Smooth muscle cell (in vitro differentiated cells): ENCODE measurements around the gene DCTN3. TPM values are rescaled to one million over a fixed set of nuclear protein-coding genes. Genes with fewer than 3 reads are reported as not detected.

Experiments used
- DNase-seq: peaks from one replicate; lab custom pipeline; 2025; ENCODE audit not compliant: unreplicated experiment; lab: John Stamatoyannopoulos, UW
- H2AFZ ChIP-seq: fragments of 200-600 bp; sonication (generic); 2 replicates; pipeline ENCODE4 v1.6.0; 2016; ENCODE audit warnings: antibody characterized with exemption, low read depth, mild to moderate bottlenecking
- H3F3A ChIP-seq: fragments of 200-600 bp; sonication (generic); 2 replicates; pipeline ENCODE4 v1.6.0; 2017; ENCODE audit warnings: antibody characterized with exemption, low read depth
- H3K27ac ChIP-seq: fragments of 200-600 bp; sonication (generic); 2 replicates; pipeline ENCODE4 v1.5.1; 2016; ENCODE audit warnings: low read depth, mild to moderate bottlenecking
- H3K27me3 ChIP-seq: fragments of 200-600 bp; sonication (generic); 2 replicates; pipeline ENCODE4 v1.6.1; 2016; ENCODE audit warnings: low read depth, mild to moderate bottlenecking
- H3K36me3 ChIP-seq: fragments of 200-600 bp; sonication (generic); 2 replicates; pipeline ENCODE4 v1.5.1; 2016; ENCODE audit warnings: low read depth
- H3K4me1 ChIP-seq: fragments of 200-600 bp; sonication (generic); 2 replicates; pipeline ENCODE4 v1.5.1; 2016; ENCODE audit warnings: low read depth
- H3K4me2 ChIP-seq: fragments of 200-600 bp; sonication (generic); 2 replicates; pipeline ENCODE4 v1.6.0; 2016; ENCODE audit warnings: mild to moderate bottlenecking
- H3K4me3 ChIP-seq: fragments of 200-600 bp; sonication (generic); 2 replicates; pipeline ENCODE4 v1.5.1; 2016; ENCODE audit warnings: mild to moderate bottlenecking
- H3K79me2 ChIP-seq: fragments of 200-600 bp; sonication (generic); 2 replicates; pipeline ENCODE4 v1.6.0; 2016; ENCODE audit warnings: low read depth, mild to moderate bottlenecking
- H3K9ac ChIP-seq: fragments of 200-600 bp; sonication (generic); 2 replicates; pipeline ENCODE4 v1.6.0; 2016; ENCODE audit warnings: low read depth
- H3K9me3 ChIP-seq: fragments of 200-600 bp; sonication (generic); replicated peaks from 2 replicates; pipeline ENCODE4 v1.5.1; 2016; ENCODE audit warnings: low read depth
- H4K20me1 ChIP-seq: fragments of 200-600 bp; sonication (generic); 2 replicates; pipeline ENCODE4 v1.6.0; 2016; ENCODE audit warnings: low read depth
- CTCF ChIP-seq: fragments of 200-600 bp; sonication (generic); IDR thresholded peaks from 2 replicates; pipeline ENCODE4 v1.5.1; 2017; ENCODE audit warnings: borderline replicate concordance, mild to moderate bottlenecking, antibody characterized with exemption; ENCODE audit not compliant: insufficient read depth, poor library complexity, severe bottlenecking
- WGBS: methylation state at CpG from one replicate; pipeline ENCODE4 v1.1.7; 2016; ENCODE audit warnings: low lambda C conversion rate; 5-methylcytosine and 5-hydroxymethylcytosine counted together
- polyA plus RNA-seq: library from polyadenylated mRNA; unstranded; fragments of >200 nt; fragmentation: Nextera tagmentation; extraction: Ambion mirVana; gene quantifications from 2 replicates; pipeline ENCODE4 v1.2.1, GENCODE V29; 2016
- small RNA-seq: library from RNA; depleted of rRNA; stranded (forward); fragments of <200 nt; gene quantifications from one replicate; pipeline ENCODE3, GENCODE V24; 2014
- total RNA-seq: library from RNA; depleted of rRNA; stranded (reverse); fragments of >200 nt; gene quantifications from 2 replicates; pipeline ENCODE4 v1.2.3, GENCODE V29; 2014

The DCTN3 gene
- total and polyA plus RNA-seq, 2 experiments from 2014 or later = 87.6 to 142 TPM

- H3K27ac ChIP-seq = no peak overlapping the region
- H3K4me3 ChIP-seq = no peak overlapping the region
- no peaks in the 10 kb centered on the region for H3K9me3 ChIP-seq
- TF ChIP-seq CTCF = no peak
- no peaks in the 10 kb centered on the region for H3K79me2 ChIP-seq
- no peak overlapping the region for H3K4me2 ChIP-seq
- 82% methylated on average over 8 of the region's 8 CpGs for WGBS
- H3F3A ChIP-seq = no peaks in the 10 kb centered on the region
- DNase-seq = no peak
- peaks cover 2% of the 10 kb centered on the region for H4K20me1 ChIP-seq
- no peaks in the 10 kb centered on the region for H3K36me3 ChIP-seq
- peaks cover 41% of the 10 kb centered on the region for H3K4me1 ChIP-seq
- no peak overlapping the region for H2AFZ ChIP-seq
- H3K9ac ChIP-seq = no peak overlapping the region
- H3K27me3 ChIP-seq = no peaks in the 10 kb centered on the region
These were observed 54.4 kb downstream of the DCTN3 start for GRCh38 chr9:34565856-34566255.

- no peaks in the 10 kb centered on the region for H4K20me1 ChIP-seq
- H3K27me3 ChIP-seq = no peaks in the 10 kb centered on the region
- H3K9me3 ChIP-seq = no peaks in the 10 kb centered on the region
- H3F3A ChIP-seq = peaks cover 9% of the 10 kb centered on the region
- H2AFZ ChIP-seq = no peak overlapping the region
- no peak overlapping the region for H3K4me3 ChIP-seq
- H3K79me2 ChIP-seq = no peaks in the 10 kb centered on the region
- no peak overlapping the region for H3K9ac ChIP-seq
- no peak for DNase-seq
- peaks cover 44% of the 10 kb centered on the region for H3K4me1 ChIP-seq
- TF ChIP-seq CTCF = no peak
- H3K36me3 ChIP-seq = no peaks in the 10 kb centered on the region
- no peak overlapping the region for H3K4me2 ChIP-seq
- WGBS = 94% methylated on average over 16 of the region's 16 CpGs
- H3K27ac ChIP-seq = no peak overlapping the region
These were observed 55.7 kb downstream of the DCTN3 start for GRCh38 chr9:34564617-34565016.

Small RNA genes lying within 50 kb of the gene (small RNA-seq; reads per million reads assigned to genes)
- gene CCL27 = not detected

Other genes starting within 250 kb of the DCTN3 start
- 5.2 and 5.6 TPM in 2 replicates for gene MYORG, start 243.6 kb downstream of the DCTN3 start, total RNA-seq
- gene MYORG, start 243.6 kb downstream of the DCTN3 start, polyA plus RNA-seq = 4.2 and 6.3 TPM in 2 replicates
- 13.3 and 21.0 TPM in 2 replicates for gene FAM219A, start 161.9 kb downstream of the DCTN3 start, total RNA-seq
- gene FAM219A, start 161.9 kb downstream of the DCTN3 start, polyA plus RNA-seq = 29.4 and 29.5 TPM in 2 replicates
- 0.13 TPM in 1 of 2 replicates, not detected in the other for gene DNAI1, start 161.7 kb downstream of the DCTN3 start, total RNA-seq
- gene DNAI1, start 161.7 kb downstream of the DCTN3 start, polyA plus RNA-seq = 0.31 TPM in 1 of 2 replicates, not detected in the other
- not detected in 2 replicates for gene ENHO, start 97.5 kb downstream of the DCTN3 start, total RNA-seq
- 0.97 and 1.7 TPM in 2 replicates for gene ENHO, start 97.5 kb downstream of the DCTN3 start, polyA plus RNA-seq
- gene CNTFR, start 30.8 kb downstream of the DCTN3 start, total RNA-seq = 4.3 and 8.6 TPM in 2 replicates
- 16.4 and 17.8 TPM in 2 replicates for gene CNTFR, start 30.8 kb downstream of the DCTN3 start, polyA plus RNA-seq
- 10.9 and 11.3 TPM in 2 replicates for gene RPP25L, start 8.4 kb downstream of the DCTN3 start, total RNA-seq
- 20.9 and 27.5 TPM in 2 replicates for gene RPP25L, start 8.4 kb downstream of the DCTN3 start, polyA plus RNA-seq
- gene ARID3C, start 8.6 kb upstream of the DCTN3 start, total RNA-seq = not detected in 2 replicates
- gene ARID3C, start 8.6 kb upstream of the DCTN3 start, polyA plus RNA-seq = 0.40 and 0.45 TPM in 2 replicates
- 99.6 and 105 TPM in 2 replicates for gene SIGMAR1, start 17.3 kb upstream of the DCTN3 start, total RNA-seq
- gene SIGMAR1, start 17.3 kb upstream of the DCTN3 start, polyA plus RNA-seq = 152 and 192 TPM in 2 replicates
- gene GALT, start 26.2 kb upstream of the DCTN3 start, total RNA-seq = 25.9 and 32.9 TPM in 2 replicates
- 46.4 and 52.2 TPM in 2 replicates for gene GALT, start 26.2 kb upstream of the DCTN3 start, polyA plus RNA-seq
- 44.5 and 72.1 TPM in 2 replicates for gene IL11RA, start 31.7 kb upstream of the DCTN3 start, total RNA-seq
- gene IL11RA, start 31.7 kb upstream of the DCTN3 start, polyA plus RNA-seq = 69.8 and 99.8 TPM in 2 replicates
- 3.6 TPM in 1 of 2 replicates, not detected in the other for gene CCL27, start 42.2 kb upstream of the DCTN3 start, total RNA-seq
- gene CCL27, start 42.2 kb upstream of the DCTN3 start, polyA plus RNA-seq = 1.0 TPM in 2 replicates
- gene CCL19, start 70.8 kb upstream of the DCTN3 start, total RNA-seq = not detected in 2 replicates
- not detected in 2 replicates for gene CCL19, start 70.8 kb upstream of the DCTN3 start, polyA plus RNA-seq
- gene CCL21, start 89.6 kb upstream of the DCTN3 start, total RNA-seq = not detected in 2 replicates
- not detected in 2 replicates for gene CCL21, start 89.6 kb upstream of the DCTN3 start, polyA plus RNA-seq